IMR-90 (cell line): ENCODE data around the gene PLPP1. TPM values are rescaled to one million over a fixed set of nuclear protein-coding genes. Genes with fewer than 3 reads are reported as not detected.

Source experiments
- ATAC-seq: fragments of 200-7000 bp; cut with Tn5 transposase; 2 replicates; pipeline ENCODE4 v1.9.1; 2020; ENCODE audit warnings: low read depth, mild to moderate bottlenecking, moderate library complexity
- BruUV-seq: library from RNA; stranded (reverse); fragments of 400-500 nt; replicated peaks from 2 replicates; lab custom pipeline; 2021; lab: Mats Ljungman, UMichigan
- CTCF ChIA-PET: fragments of 300-600 bp; formaldehyde crosslinking; extraction: SDS; loops from one replicate; lab custom pipeline; 2021; ENCODE audit warnings: antibody characterized with exemption; lab: Yijun Ruan, JAX
- POLR2A ChIA-PET: fragments of 300-600 bp; sonication (Branson Sonifier 250); formaldehyde crosslinking; loops from one replicate; lab custom pipeline; 2022; ENCODE audit warnings: antibody characterized with exemption; ENCODE audit not compliant: unreplicated experiment; lab: Charles Lee
- DNase-seq: peaks from one replicate; pipeline ENCODE4 v3.0.0; 2013
- H2AFZ ChIP-seq: replicated peaks from 2 replicates; pipeline ENCODE3; 2013; ENCODE audit warnings: low read length, mild to moderate bottlenecking; ENCODE audit not compliant: poor library complexity
- H2AK5ac ChIP-seq: 2 replicates; pipeline ENCODE4 v1.6.1; 2013; ENCODE audit warnings: low read depth, low read length, inconsistent platforms
- H2AK9ac ChIP-seq: replicated peaks from 2 replicates; pipeline ENCODE3; 2013; ENCODE audit warnings: mild to moderate bottlenecking, low read depth, low read length, moderate library complexity; ENCODE audit not compliant: poor library complexity
- H2BK120ac ChIP-seq: 2 replicates; pipeline ENCODE4 v1.6.1; 2013; ENCODE audit warnings: low read depth, low read length, inconsistent platforms
- H2BK15ac ChIP-seq: 3 replicates; pipeline ENCODE4 v1.6.1; 2013; ENCODE audit warnings: low read depth, low read length, inconsistent platforms
- H2BK20ac ChIP-seq: 2 replicates; pipeline ENCODE4 v1.6.1; 2013; ENCODE audit warnings: low read depth, mild to moderate bottlenecking, inconsistent platforms, low read length, moderate library complexity
- H2BK5ac ChIP-seq: 2 replicates; pipeline ENCODE4 v1.6.1; 2013; ENCODE audit warnings: mild to moderate bottlenecking, low read depth, low read length, inconsistent platforms; ENCODE audit not compliant: poor library complexity, severe bottlenecking
- H3K14ac ChIP-seq: replicated peaks from 2 replicates; pipeline ENCODE4 v1.6.1; 2013; ENCODE audit warnings: low read depth, low read length, inconsistent platforms
- H3K18ac ChIP-seq: 2 replicates; pipeline ENCODE4 v1.6.1; 2013; ENCODE audit warnings: low read depth, low read length, control low read depth
- H3K23ac ChIP-seq: 2 replicates; pipeline ENCODE4 v1.6.1; 2013; ENCODE audit warnings: low read depth, low read length, inconsistent platforms
- H3K27ac ChIP-seq: 2 replicates; pipeline ENCODE4 v1.5.1; 2013; ENCODE audit warnings: mild to moderate bottlenecking, control low read depth, low read length; ENCODE audit not compliant: insufficient read depth
- H3K27me3 ChIP-seq: 2 replicates; pipeline ENCODE4 v1.6.1; 2013; ENCODE audit warnings: low read length; ENCODE audit not compliant: control insufficient read depth, insufficient read depth
- H3K36me3 ChIP-seq: 2 replicates; pipeline ENCODE4 v1.6.1; 2013; ENCODE audit warnings: low read length, mixed read lengths; ENCODE audit not compliant: control insufficient read depth, insufficient read depth
- H3K4ac ChIP-seq: 2 replicates; pipeline ENCODE4 v1.6.1; 2013; ENCODE audit warnings: low read depth, low read length, inconsistent platforms
- H3K4me1 ChIP-seq: 2 replicates; pipeline ENCODE4 v1.6.1; 2013; ENCODE audit warnings: low read length, mixed read lengths; ENCODE audit not compliant: control insufficient read depth, insufficient read depth
- H3K4me2 ChIP-seq: 2 replicates; pipeline ENCODE4 v1.6.1; 2013; ENCODE audit warnings: low read depth, mild to moderate bottlenecking, control low read depth, low read length, moderate library complexity
- H3K4me3 ChIP-seq: 2 replicates; pipeline ENCODE4 v1.5.1; 2013; ENCODE audit warnings: low read depth, mild to moderate bottlenecking, control low read depth, low read length, moderate library complexity; ENCODE audit not compliant: insufficient read depth
- H3K56ac ChIP-seq: 2 replicates; pipeline ENCODE4 v1.6.1; 2013; ENCODE audit warnings: low read length, inconsistent platforms; ENCODE audit not compliant: insufficient read depth; ENCODE audit errors: extremely low read depth
- H3K79me1 ChIP-seq, 2 experiments: 2 replicates each; pipeline ENCODE4 v1.6.1; 2013; ENCODE audit warnings: low read length in 2 of 2, inconsistent platforms in 1 of 2, low read depth in 1 of 2
- H3K9ac ChIP-seq: 2 replicates; pipeline ENCODE4 v1.6.1; 2013; ENCODE audit warnings: low read depth, low read length, control low read depth
- H3K9me1 ChIP-seq: 2 replicates; pipeline ENCODE4 v1.6.1; 2013; ENCODE audit warnings: low read length, inconsistent platforms; ENCODE audit not compliant: insufficient read depth
- H3K9me3 ChIP-seq: 2 replicates; pipeline ENCODE4 v1.6.1; 2013; ENCODE audit warnings: low read length; ENCODE audit not compliant: control insufficient read depth, insufficient read depth
- H4K20me1 ChIP-seq: 2 replicates; pipeline ENCODE4 v1.6.1; 2013; ENCODE audit warnings: low read length, inconsistent platforms; ENCODE audit not compliant: insufficient read depth
- H4K5ac ChIP-seq: 2 replicates; pipeline ENCODE4 v1.6.1; 2013; ENCODE audit warnings: mild to moderate bottlenecking, low read depth, low read length, control low read depth
- H4K8ac ChIP-seq, 2 experiments: 2 replicates each; pipeline ENCODE4 v1.6.1; 2013; ENCODE audit warnings: low read depth in 2 of 2, low read length in 2 of 2, control low read depth in 1 of 2, inconsistent platforms in 1 of 2
- H4K91ac ChIP-seq: 2 replicates; pipeline ENCODE4 v1.6.1; 2013; ENCODE audit warnings: low read depth, low read length, inconsistent platforms; ENCODE audit not compliant: insufficient read depth
- BHLHE40 ChIP-seq: fragments of 150-350 bp; IDR thresholded peaks from 2 replicates; pipeline ENCODE4 v1.6.1; 2016; ENCODE audit warnings: mild to moderate bottlenecking, low read depth, low read length
- CEBPB ChIP-seq: IDR thresholded peaks from 2 replicates; pipeline ENCODE4 v1.6.1; 2012; ENCODE audit warnings: low read depth, low read length, improper control_type of control experiment
- CHD1 ChIP-seq: IDR thresholded peaks from 2 replicates; pipeline ENCODE4 v1.6.1; 2012; ENCODE audit warnings: low read depth, low read length, improper control_type of control experiment
- FOS ChIP-seq: fragments of 150-350 bp; IDR thresholded peaks from 2 replicates; pipeline ENCODE4 v1.6.1; 2016; ENCODE audit warnings: low read depth, low read length
- MAFK ChIP-seq: IDR thresholded peaks from 2 replicates; pipeline ENCODE4 v1.6.1; 2012; ENCODE audit warnings: low read depth, low read length, improper control_type of control experiment
- MAZ ChIP-seq: IDR thresholded peaks from 2 replicates; pipeline ENCODE4 v1.6.1; 2012; ENCODE audit warnings: low read depth, mild to moderate bottlenecking, low read length, improper control_type of control experiment, moderate library complexity, borderline replicate concordance
- MXI1 ChIP-seq: IDR thresholded peaks from 2 replicates; pipeline ENCODE4 v1.6.1; 2012; ENCODE audit warnings: low read depth, mild to moderate bottlenecking, low read length, moderate library complexity, borderline replicate concordance
- NFE2L2 ChIP-seq: fragments of 150-350 bp; IDR thresholded peaks from 2 replicates; pipeline ENCODE4 v1.6.1; 2016; ENCODE audit warnings: low read depth, mild to moderate bottlenecking, low read length
- POLR2A ChIP-seq: IDR thresholded peaks from 2 replicates; pipeline ENCODE4 v1.6.1; 2012; ENCODE audit warnings: mild to moderate bottlenecking, low read depth, low read length
- RAD21 ChIP-seq: IDR thresholded peaks from 2 replicates; pipeline ENCODE4 v1.6.1; 2012; ENCODE audit warnings: low read length, improper control_type of control experiment
- RCOR1 ChIP-seq: IDR thresholded peaks from 2 replicates; pipeline ENCODE4 v1.6.1; 2012; ENCODE audit warnings: mild to moderate bottlenecking, low read length, improper control_type of control experiment; ENCODE audit not compliant: insufficient replicate concordance
- RFX5 ChIP-seq: IDR thresholded peaks from 2 replicates; pipeline ENCODE4 v1.8.0; 2012; ENCODE audit warnings: low read depth, mild to moderate bottlenecking, low read length, moderate library complexity
- SMC3 ChIP-seq: fragments of 150-350 bp; IDR thresholded peaks from 2 replicates; pipeline ENCODE4 v1.6.1; 2016; ENCODE audit warnings: low read depth, mild to moderate bottlenecking, antibody characterized with exemption, low read length, moderate library complexity
- WGBS, 2 experiments: methylation state at CpG; one replicate each; pipeline versions ENCODE4 v1.1.5 to v1.1.7; 2013; ENCODE audit warnings: missing lambda C conversion rate in 2 of 2; ENCODE audit not compliant: insufficient read length in 1 of 2; ENCODE audit errors: extremely low coverage in 2 of 2; 5-methylcytosine and 5-hydroxymethylcytosine counted together
- dilution Hi-C: fragments of 300-500 bp; cut with HindIII; formaldehyde crosslinking; loops from one replicate; pipeline ENCODE4 v1.14.3; 2018; ENCODE audit warnings: low sequenced_read_pairs; ENCODE audit not compliant: unreplicated experiment
- in situ Hi-C: fragments of 300-500 bp; cut with MboI; formaldehyde crosslinking; loops from 3 replicates; pipeline ENCODE4 v1.14.3; 2019; ENCODE audit warnings: low sequenced_read_pairs, inconsistent platforms, mixed read lengths
- intact Hi-C: fragments of 100-400 bp; cut with micrococcal nuclease; formaldehyde crosslinking; loops from 2 replicates; pipeline ENCODE4 v1.10.0; 2022
- polyA plus RNA-seq, 3 experiments: library from polyadenylated mRNA; depleted of rRNA; stranded (reverse); fragments of >200 nt; gene quantifications; 2 replicates each; pipeline ENCODE4 v1.2.3, GENCODE V29; 2012; ENCODE audit warnings: low replicate concordance in 1 of 3
- total RNA-seq: library from RNA; depleted of rRNA; stranded (reverse); fragments of >200 nt; gene quantifications from 2 replicates; pipeline ENCODE4 v1.2.3, GENCODE V29; 2012
- TF ChIP-seq, protein P1 (sequence below): fragments of 150-350 bp; IDR thresholded peaks from 2 replicates; pipeline ENCODE4 v1.6.1; 2017; ENCODE audit warnings: mild to moderate bottlenecking, antibody characterized with exemption, low read length, low read depth
- TF ChIP-seq, protein P2 (sequence below): fragments of 150-350 bp; IDR thresholded peaks from 2 replicates; pipeline ENCODE4 v1.6.1; 2016; ENCODE audit warnings: low read depth, mild to moderate bottlenecking, low read length, moderate library complexity, borderline replicate concordance
- TF ChIP-seq, protein P3 (sequence below): conservative IDR thresholded peaks from 2 replicates; pipeline ENCODE4 v1.5.1; 2012; ENCODE audit warnings: mild to moderate bottlenecking, low read depth, low read length, improper control_type of control experiment

PLPP1 gene
- total and polyA plus RNA-seq, 2 of the 4 experiments (the other 2 are of a cell fraction): 19.2 to 21.3 TPM

DNA sequence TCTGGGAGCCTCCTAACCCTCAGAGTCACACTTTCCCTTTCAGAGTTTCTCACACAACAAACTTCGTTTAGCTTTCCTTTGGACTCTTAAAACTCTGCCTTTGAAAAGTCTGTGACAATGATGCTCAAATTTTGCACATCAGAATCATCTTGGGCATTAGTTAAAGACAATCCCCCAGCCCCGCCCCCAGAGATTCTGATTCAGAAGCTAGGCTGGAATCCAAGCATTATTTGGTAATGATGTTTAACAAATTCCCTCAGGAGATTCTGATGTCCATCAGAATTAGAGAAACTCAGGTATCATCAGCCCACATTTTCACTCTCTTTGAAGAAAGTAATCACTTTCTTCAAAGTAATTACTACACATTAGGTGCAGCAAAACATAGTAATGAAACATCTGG, 9.6 kb upstream of the PLPP1 start:
- Histone ChIP-seq H3K79me1 (no peaks in the 10 kb centered on the region), H2BK120ac (no peak overlapping the region), H3K18ac (no peak overlapping the region), H3K4me1 (peaks cover 2% of the 10 kb centered on the region; the same call in 1 of the 2 replicates), H2AK9ac (no peak overlapping the region), H2AK5ac (no peak overlapping the region), H3K4me2 (no peak overlapping the region), H4K20me1 (no peaks in the 10 kb centered on the region), H2BK15ac (no peak overlapping the region), H4K8ac (no peak overlapping the region), H3K56ac (no peak overlapping the region), H3K9me1 (0 out of 2 replicates have a peak, but pooled peaks cover 3% of the 10 kb centered on the region), H3K27ac (no peak overlapping the region), H4K91ac (no peak overlapping the region), H2BK5ac (no peak overlapping the region), H4K5ac (no peak overlapping the region), H3K36me3 (no peaks in the 10 kb centered on the region), H2BK20ac (no peak overlapping the region), H3K14ac (no peak overlapping the region), H3K9ac (no peak overlapping the region), H3K4ac (no peak overlapping the region), H3K4me3 (no peak overlapping the region), H2AFZ (no peak overlapping the region), H3K27me3 (peaks cover 6% of the 10 kb centered on the region), H3K9me3 (no peaks in the 10 kb centered on the region), H3K23ac (no peak overlapping the region)
- WGBS, 2 experiments: no CpG with 5 or more reads among the region's 2 CpGs
- ChIA-PET POLR2A (no interaction called here), CTCF (no interaction called here)
- dilution Hi-C loops (no loop called here), intact Hi-C loops (no loop called here), in situ Hi-C loops (no loop called here)
- DNase-seq (peak; percentile 14), ATAC-seq (no peak)
- BruUV-seq: no TSS peak
- TF ChIP-seq RFX5 (no peak), RAD21 (no peak), NFE2L2 (no peak), MAFK (no peak), CHD1 (no peak), RCOR1 (no peak), FOS (no peak), BHLHE40 (no peak), CEBPB (no peak), POLR2A (no peak), SMC3 (no peak), MAZ (no peak), MXI1 (no peak)
- TF ChIP-seq, protein P1, sequence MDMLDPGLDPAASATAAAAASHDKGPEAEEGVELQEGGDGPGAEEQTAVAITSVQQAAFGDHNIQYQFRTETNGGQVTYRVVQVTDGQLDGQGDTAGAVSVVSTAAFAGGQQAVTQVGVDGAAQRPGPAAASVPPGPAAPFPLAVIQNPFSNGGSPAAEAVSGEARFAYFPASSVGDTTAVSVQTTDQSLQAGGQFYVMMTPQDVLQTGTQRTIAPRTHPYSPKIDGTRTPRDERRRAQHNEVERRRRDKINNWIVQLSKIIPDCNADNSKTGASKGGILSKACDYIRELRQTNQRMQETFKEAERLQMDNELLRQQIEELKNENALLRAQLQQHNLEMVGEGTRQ: no peak
- TF ChIP-seq, protein P2, sequence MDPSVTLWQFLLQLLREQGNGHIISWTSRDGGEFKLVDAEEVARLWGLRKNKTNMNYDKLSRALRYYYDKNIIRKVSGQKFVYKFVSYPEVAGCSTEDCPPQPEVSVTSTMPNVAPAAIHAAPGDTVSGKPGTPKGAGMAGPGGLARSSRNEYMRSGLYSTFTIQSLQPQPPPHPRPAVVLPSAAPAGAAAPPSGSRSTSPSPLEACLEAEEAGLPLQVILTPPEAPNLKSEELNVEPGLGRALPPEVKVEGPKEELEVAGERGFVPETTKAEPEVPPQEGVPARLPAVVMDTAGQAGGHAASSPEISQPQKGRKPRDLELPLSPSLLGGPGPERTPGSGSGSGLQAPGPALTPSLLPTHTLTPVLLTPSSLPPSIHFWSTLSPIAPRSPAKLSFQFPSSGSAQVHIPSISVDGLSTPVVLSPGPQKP: no peak
- TF ChIP-seq, protein P3, sequence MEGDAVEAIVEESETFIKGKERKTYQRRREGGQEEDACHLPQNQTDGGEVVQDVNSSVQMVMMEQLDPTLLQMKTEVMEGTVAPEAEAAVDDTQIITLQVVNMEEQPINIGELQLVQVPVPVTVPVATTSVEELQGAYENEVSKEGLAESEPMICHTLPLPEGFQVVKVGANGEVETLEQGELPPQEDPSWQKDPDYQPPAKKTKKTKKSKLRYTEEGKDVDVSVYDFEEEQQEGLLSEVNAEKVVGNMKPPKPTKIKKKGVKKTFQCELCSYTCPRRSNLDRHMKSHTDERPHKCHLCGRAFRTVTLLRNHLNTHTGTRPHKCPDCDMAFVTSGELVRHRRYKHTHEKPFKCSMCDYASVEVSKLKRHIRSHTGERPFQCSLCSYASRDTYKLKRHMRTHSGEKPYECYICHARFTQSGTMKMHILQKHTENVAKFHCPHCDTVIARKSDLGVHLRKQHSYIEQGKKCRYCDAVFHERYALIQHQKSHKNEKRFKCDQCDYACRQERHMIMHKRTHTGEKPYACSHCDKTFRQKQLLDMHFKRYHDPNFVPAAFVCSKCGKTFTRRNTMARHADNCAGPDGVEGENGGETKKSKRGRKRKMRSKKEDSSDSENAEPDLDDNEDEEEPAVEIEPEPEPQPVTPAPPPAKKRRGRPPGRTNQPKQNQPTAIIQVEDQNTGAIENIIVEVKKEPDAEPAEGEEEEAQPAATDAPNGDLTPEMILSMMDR: no peak
